Fibroblast of skin of right quadriceps (primary cell): ENCODE measurements around the gene NRG2.

Experiments used
- DNase-seq: peaks from one replicate; pipeline ENCODE4 v3.0.0-alpha.2; 2013

The NRG2 gene

DNA sequence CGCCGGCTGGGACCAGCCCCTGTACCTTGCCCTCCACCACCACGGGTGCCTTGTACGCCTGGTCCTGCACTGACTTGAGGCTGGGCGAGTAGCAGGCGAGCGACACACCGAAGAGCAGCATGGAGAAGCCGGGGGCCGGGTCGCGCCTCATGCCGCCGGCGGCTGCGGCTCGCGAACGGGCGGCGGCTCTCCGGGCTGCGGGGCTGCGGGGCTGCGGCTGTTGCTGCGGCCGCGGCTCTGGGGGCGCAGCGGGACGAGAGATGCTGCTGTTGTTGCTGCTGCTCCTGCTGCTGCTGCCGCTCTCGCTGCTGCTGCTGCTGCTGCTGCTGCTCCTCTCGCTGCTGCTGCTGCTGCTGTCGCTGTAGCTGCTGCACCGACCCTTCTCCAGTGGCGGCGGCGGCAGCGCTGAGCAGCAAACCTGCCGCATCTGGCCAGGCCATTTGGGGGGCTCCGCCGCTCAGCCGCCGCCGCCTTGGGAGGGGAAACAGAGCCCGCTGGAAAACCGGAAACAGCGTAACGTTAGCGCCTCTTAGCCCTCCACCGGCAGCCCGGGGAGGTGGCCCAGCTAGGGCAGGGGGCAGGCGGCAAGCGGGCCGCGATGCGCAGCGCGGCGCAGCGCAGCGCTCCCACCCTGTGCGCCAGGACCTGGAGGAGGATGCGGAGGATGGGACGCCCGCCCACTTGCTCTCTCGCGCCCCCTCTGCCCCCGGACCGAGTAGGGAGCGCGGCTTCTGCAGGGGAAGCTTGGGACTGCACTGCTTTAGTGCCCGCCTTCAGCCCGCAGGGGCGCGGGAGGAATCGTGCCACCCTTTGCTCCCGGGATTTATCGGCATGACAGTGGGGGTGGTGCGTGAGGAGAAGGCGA, at the start of gene NRG2:
NRG2 (minus strand) TSS at position 657 of the 865 bp plus-strand sequence.
- DNase-seq: peak; percentile 48

DNA sequence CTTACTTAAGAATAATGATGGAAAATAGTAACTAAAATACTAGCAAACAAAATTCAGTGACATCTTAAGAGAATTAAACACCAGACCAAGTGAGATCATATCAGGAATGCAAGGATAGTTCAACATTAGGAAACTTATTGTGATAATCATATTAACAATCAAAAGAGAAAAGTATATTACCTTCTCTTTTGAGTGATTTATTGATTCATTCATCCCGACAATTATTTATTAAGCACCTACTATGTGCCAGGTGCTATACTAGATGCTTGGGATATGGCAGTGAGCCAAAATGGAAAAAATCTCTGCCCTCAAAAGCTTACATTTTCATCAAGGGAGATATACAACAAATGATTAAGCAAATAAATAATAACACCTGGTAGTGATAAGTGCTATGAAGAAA, 47.2 kb upstream of the NRG2 start:
- no peak for DNase-seq

- DNase-seq: no peak
Measured at GRCh38 chr5:140084541-140084940, 41.4 kb upstream of the NRG2 start.

DNA sequence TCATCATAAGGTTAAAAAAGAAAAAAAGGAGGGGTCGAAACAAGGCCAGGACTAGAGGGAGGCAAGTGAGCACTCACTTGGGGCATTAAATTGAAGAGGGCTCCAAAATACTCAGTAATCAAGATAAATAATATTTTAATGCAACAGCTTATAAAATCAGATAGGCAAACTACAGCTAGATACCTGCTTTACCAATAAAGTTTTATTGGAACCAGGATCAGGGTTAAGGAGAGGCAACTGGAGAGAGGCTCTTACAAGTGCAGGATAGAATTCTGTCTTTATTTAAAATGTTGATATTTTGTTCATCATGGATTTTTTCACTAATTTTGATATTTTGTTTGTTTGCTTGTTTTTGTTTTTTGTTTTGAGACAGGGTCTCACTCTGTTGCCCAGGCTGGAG, 40.6 kb upstream of the NRG2 start:
- no peak for DNase-seq

DNA sequence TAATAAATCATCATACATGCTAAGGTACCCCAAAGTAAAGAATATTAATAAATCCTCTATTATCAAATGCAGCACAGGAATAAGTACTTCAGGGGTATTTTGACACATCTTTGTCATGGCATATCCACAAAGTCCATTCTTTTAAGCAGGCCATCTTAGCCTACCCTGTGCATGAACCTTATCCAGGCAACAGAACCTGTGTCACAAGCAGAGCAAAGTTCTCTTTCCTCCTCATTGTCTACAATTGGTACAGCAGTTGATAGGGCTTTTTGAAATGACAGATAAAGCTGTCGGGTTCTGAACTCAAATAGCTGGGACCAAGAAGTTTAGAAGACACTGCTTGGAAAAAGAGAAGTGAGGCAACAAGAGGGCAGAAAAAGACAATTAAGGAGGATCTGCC, 40.0 kb upstream of the NRG2 start:
- no peak for DNase-seq

DNA sequence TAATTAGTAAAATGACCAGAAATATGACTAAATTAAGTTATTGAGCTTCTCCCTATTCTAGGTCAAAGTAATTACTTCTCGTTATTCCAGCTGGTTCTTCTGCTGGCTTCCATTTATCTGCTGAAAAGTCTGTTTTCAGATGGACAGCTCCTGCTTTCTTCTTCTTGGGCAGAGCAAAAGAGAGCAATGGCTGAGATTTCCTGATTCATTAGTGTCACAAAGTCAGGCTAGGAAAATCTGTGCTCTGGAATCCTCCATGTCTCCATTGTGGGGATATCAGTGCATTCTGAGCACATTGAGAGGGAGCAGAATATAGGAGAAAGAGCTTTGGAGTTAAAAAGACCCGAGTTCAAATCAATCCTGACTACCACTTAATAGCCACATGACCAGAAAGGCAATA, 33.7 kb upstream of the NRG2 start:
- DNase-seq: no peak

DNA sequence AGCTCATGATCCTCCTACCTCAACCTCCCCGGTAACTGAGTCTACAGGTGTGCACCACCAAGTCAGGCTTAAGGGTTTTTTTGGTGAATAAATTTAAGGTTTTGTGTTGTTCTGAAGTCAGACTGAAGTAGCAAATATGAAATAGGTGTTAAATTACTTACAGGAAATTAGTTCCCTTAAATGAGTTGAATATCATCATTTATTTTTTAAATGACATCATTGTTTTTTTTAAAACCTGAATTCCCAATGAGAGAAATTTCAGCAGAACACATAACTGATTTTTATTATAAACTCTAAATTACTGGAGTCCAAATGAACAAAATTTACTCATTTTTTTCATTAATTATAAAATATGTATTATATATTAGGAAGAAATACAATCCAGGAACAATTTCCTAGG, 33.0 kb upstream of the NRG2 start:
- no peak for DNase-seq

DNA sequence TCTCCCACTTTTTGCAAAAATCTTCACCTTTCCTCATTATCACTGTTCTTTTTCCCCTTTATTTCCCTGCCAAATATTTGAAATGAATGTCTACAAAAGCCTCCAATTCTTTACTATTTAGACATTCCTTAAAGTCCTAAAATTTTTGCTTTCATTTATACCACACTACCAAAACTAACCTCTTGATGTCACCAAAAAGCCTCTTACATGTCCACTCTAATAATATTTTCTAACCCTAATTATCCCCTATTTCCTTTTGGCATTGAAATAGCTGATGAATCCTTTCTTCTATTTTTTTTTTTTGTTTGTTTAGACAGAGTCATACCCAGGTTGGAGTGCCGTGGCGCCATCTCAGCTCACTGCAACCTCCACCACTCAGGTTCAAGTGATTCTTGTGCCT, 32.3 kb upstream of the NRG2 start:
- DNase-seq: peak; percentile 3

DNA sequence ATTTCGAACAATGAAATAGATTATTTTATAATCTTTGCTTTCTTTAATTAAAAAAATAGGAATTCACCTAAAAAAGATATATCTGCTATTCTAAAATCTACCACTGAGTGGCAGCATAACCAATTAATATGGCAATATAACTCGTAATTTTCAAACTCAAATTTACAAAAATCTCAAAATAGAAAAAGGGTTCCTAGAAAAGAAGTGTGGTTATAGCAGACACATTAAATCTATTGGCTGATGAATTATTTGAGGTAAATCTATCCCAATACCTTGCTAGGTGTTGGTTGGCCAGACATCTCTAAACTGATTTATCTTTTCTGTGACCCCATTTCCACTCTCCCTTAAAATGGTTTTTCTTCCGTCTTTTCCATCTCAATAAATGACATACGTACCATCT, 30.2 kb upstream of the NRG2 start:
- DNase-seq: peak; percentile 12

DNA sequence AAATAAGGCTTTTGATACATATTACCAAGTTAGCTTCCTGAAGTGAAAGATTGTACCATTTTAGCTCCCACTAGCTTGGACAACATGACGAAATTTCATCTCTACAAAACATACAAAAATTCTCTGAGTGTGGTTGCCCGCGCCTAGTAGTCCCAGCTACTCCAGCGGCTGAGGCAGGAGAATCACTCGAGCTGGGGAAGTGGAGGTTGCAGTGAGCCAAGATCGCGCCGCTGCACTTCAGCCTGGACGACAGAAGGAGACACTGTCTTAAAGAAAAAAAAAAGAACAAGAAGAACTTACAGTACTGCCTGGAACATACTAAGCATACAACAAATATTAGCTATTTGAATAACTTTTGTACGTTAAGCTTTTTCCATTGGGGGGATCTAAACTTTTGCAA, 29.7 kb upstream of the NRG2 start:
- DNase-seq: no peak

DNA sequence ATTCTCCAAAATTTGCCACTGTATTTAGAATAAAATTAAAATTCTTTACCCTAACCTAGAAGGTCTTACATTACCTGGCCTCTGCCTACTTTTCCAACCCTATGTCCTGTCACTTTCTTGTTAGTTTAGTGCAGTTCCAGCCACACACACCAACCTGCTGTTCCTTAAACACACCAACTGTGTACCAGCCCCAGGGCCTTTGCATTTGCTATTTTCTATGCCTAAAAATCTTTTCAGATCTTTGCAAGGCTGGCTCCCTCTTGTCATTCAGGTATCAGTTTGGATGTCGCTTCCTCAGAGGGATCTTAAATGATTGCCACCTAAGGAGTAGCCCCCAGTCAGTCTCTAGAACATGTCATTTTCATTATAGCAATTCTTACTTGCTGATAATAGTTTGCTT, 17.7 kb upstream of the NRG2 start:
- DNase-seq: no peak

DNA sequence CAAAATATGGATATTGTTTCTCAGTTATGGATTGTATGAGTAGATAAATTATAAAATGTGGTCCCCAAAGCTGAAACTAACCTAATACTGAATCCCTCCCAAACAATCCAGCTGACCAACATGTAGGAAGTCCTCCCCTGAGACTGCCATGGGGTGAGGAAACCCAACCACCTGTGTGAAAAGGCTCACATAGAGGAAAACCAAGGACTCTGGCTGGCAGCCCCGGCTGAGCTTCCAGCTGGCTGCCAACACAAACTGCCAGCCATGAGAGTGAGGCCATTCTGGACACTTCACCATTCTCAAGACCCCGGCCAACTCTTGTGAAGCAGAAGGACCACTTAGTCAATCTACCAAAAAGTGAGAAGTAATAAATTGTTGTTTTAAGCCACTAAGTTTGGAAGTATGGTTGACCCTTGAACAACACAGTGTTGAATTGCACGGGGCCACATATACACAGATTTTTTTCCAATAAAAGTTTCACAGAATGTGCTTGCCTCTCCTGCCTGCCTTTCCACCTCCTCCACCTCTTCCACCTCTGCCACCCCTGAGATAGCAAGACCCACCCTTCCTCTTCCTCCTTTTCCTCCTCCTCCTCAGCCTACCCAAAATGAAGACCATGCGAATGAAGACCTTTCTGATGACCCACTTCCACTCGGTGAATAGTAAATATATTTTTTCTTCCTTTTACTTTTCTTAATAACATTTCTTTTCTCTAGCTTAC, 15.3 kb upstream of the NRG2 start:
- DNase-seq: no peak

- no peak for DNase-seq
Measured at GRCh38 chr5:140056880-140057279, 13.8 kb upstream of the NRG2 start.

GRCh38 chr5:140055152-140055551, 12.1 kb upstream of the NRG2 start:
- no peak for DNase-seq

DNA sequence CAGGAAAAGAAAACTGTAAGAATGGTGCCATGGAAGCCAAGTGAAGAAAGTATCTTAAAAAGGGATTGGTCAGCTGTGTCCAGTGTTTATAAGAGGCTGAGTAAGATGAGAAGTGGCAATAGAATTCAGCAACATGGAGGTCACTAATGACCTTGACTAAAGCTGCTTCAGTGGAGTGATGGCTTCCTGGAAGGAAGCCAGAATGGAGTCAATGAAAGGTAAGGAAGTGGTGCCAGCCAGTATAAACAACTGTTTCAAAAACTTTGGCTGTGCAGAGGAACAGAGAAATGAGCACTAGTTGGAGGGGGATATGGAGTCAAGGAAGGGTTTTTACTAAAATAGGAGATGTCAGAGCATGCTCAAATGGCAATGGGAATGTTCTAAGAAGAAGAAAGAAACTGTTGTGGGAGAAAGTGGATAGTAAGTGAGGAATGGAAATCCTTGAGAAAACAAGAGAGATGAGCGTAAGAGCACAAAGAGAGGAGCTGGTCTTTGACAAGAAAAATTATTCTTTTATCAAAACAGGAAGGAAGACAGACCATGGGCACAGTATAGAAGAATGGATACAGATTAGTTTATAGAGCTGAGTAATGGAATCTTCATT, 11.1 kb upstream of the NRG2 start:
- DNase-seq: no peak

- DNase-seq: no peak
Measured at GRCh38 chr5:140051950-140052349, 8.9 kb upstream of the NRG2 start.

- DNase-seq: no peak
Measured at GRCh38 chr5:140049713-140050112, 6.6 kb upstream of the NRG2 start.

DNA sequence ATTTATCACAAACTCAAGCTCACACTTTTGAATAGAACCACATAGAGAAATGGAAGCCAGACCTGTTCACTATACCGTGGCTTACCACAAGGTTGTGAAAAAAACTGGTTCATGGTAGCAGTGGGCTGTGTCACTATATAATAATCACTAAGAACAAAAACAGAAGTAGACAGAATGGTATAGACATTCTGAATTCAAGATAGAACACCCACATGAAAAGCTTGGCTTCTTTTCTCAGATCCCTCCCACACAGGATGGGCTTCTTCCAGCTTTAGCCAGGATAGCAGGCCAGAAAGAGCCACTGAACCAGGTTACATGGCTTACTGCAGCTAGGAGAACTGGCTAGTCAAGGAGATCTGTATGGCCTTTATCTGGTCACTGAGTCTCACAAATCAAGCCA, 6.1 kb upstream of the NRG2 start:
- DNase-seq: no peak

DNA sequence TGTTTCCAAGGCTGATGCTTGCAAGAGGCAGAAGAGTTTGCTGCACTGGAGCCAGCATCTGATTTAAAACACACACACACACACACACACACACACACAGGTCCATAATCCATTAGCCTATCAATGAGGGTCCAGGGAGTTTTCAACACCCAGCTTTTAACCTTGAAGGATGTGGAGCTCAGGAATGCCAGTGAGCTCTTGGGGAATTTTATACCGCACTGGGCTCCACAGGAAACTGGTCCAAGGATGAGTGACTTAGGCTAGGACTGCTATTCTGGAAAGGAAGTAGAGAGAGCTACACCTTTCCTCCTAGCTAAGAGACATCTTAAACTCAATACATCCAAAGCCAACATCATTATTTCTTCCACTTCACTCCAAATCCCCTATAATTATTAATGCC, 942 bp upstream of the NRG2 start:
- DNase-seq: no peak

GRCh38 chr5:140043508-140043872, 391 bp upstream of the NRG2 start:
- no peak for DNase-seq

DNA sequence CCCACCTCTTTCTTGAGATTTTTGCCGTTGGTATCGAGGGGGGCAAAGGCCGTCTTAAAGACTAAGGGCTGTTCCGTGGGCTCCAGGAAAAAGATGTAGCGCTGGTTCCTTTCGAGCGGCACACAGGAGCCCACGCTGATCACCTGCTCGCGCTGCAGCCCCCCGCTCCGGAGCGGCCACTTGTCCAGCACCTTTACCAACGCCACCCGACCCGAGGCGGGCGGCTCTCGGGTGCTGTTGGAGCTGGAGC, 781 bp downstream of the NRG2 start:
- no peak for DNase-seq

- peak; percentile 7 for DNase-seq
Measured at GRCh38 chr5:140041492-140042392, 1.4 kb downstream of the NRG2 start.

- no peak for DNase-seq
Measured at GRCh38 chr5:140041099-140041491, 2.0 kb downstream of the NRG2 start.
